Small intestine (tissue), 16 donors: ENCODE measurements around the gene FMC1. TPM values are rescaled to one million over a fixed set of nuclear protein-coding genes. Genes with fewer than 3 reads are reported as not detected.
A peak's percentile ranks its signal among the peaks of the same experiment; 100 is the strongest.

ENCODE experiments used
- DNase-seq, 2 donors: peaks; one replicate each; pipeline versions ENCODE4 v3.0.0 to v3.0.0-alpha.2; 2013
- FAIRE-seq: peaks from 2 replicates; lab custom pipeline; 2012; peaks lifted over from hg19 to GRCh38; lab: Jason Lieb, UNC
- H3K27ac ChIP-seq, 3 donors: one replicate each; pipeline ENCODE4 v1.5.1; 2013; ENCODE audit warnings: low read length in 2 of 3, mild to moderate bottlenecking in 2 of 3, control low read depth in 1 of 3, inconsistent platforms in 1 of 3, low read depth in 1 of 3, moderate library complexity in 1 of 3
- H3K27me3 ChIP-seq, 3 donors: one replicate each; pipeline ENCODE4 v1.6.1; 2013; ENCODE audit warnings: low read length in 3 of 3, inconsistent platforms in 1 of 3; ENCODE audit not compliant: control insufficient read depth in 3 of 3, insufficient read depth in 3 of 3
- H3K36me3 ChIP-seq, 3 donors: one replicate each; pipeline ENCODE4 v1.6.1; 2013; ENCODE audit warnings: low read length in 3 of 3, inconsistent platforms in 1 of 3, low read depth in 1 of 3, mild to moderate bottlenecking in 1 of 3, moderate library complexity in 1 of 3; ENCODE audit not compliant: control insufficient read depth in 3 of 3, insufficient read depth in 2 of 3
- H3K4me1 ChIP-seq, 3 donors: one replicate each; pipeline ENCODE4 v1.6.1; 2013; ENCODE audit warnings: low read length in 2 of 3, inconsistent platforms in 1 of 3, low read depth in 1 of 3, mild to moderate bottlenecking in 1 of 3, moderate library complexity in 1 of 3; ENCODE audit not compliant: control insufficient read depth in 3 of 3, insufficient read depth in 2 of 3
- H3K4me3 ChIP-seq, 3 donors: one replicate each; pipeline ENCODE4 v1.5.1; 2013; ENCODE audit warnings: low read length in 3 of 3, control low read depth in 1 of 3, inconsistent platforms in 1 of 3, low read depth in 1 of 3, mild to moderate bottlenecking in 1 of 3, moderate library complexity in 1 of 3
- H3K9me3 ChIP-seq, 2 donors: one replicate each; pipeline ENCODE4 v1.6.1; 2013; ENCODE audit warnings: low read depth in 1 of 2, low read length in 1 of 2; ENCODE audit not compliant: control insufficient read depth in 2 of 2, insufficient read depth in 1 of 2
- WGBS, 3 donors: extraction: QIAGEN DNeasy Blood & Tissue Kit; methylation state at CpG; one replicate each; pipeline ENCODE4 v1.1.7; 2013; 5-methylcytosine and 5-hydroxymethylcytosine counted together
- long read RNA-seq, 10 donors: transcript quantifications; one replicate each; lab custom pipeline, GENCODE V29; 2026
- polyA plus RNA-seq, 4 donors: library from polyadenylated mRNA; stranded (reverse) in 3 of 4; unstranded in 1 of 4; fragments of 200-250 nt in 3 of 4; fragments of 120-200 nt in 1 of 4; gene quantifications; one replicate each; pipeline versions ENCODE4 v1.2.1 to v1.2.3, GENCODE V29; 2013
- donor health status: healthy with polysubstance abuse.
- donor health status: control.
- donor health status: control.
- donor health status: Bipolar disorder and iron deficiency.
- donor health status: healthy.

The FMC1 gene
- 10 to 100 TPM; 20.4 to 35.6 (median 26.4) TPM for polyA plus RNA-seq
- long read RNA-seq, donor 1, transcript FMC1-201 (2 exons, 1,210 nt), result major isoform, 43 of 46 reads
- long read RNA-seq, donor 1, partial matches to known transcripts, result 0 of 46 reads
- long read RNA-seq, donor 1, other reads (novel, unspliced or antisense), result 0 of 46 reads
- long read RNA-seq, donor 2, transcript FMC1-201 (2 exons, 1,210 nt), result major isoform, 14 of 20 reads
- long read RNA-seq, donor 2, partial matches to known transcripts, result 6 of 20 reads
- long read RNA-seq, donor 2, other reads (novel, unspliced or antisense), result 0 of 20 reads
- long read RNA-seq, donor 3, transcript FMC1-201 (2 exons, 1,210 nt), result major isoform, 33 of 35 reads
- long read RNA-seq, donor 3, partial matches to known transcripts, result 0 of 35 reads
- long read RNA-seq, donor 3, other reads (novel, unspliced or antisense), result 0 of 35 reads
- long read RNA-seq, donor 4, partial matches to known transcripts, result 0 of 3 reads
- long read RNA-seq, donor 4, other reads (novel, unspliced or antisense), result 0 of 3 reads
- long read RNA-seq, donor 5, transcript FMC1-201 (2 exons, 1,210 nt), result major isoform, 10 of 10 reads
- long read RNA-seq, donor 5, partial matches to known transcripts, result 0 of 10 reads
- long read RNA-seq, donor 5, other reads (novel, unspliced or antisense), result 0 of 10 reads
- long read RNA-seq, donor 6, transcript FMC1-201 (2 exons, 1,210 nt), result major isoform, 25 of 37 reads
- long read RNA-seq, donor 6, partial matches to known transcripts, result 12 of 37 reads
- long read RNA-seq, donor 6, other reads (novel, unspliced or antisense), result 0 of 37 reads
- long read RNA-seq, donor 7, transcript FMC1-203 (2 exons, 460 nt), result minor isoform, 6 of 173 reads
- long read RNA-seq, donor 7, transcript FMC1-201 (2 exons, 1,210 nt), result major isoform, 167 of 173 reads
- long read RNA-seq, donor 7, partial matches to known transcripts, result 0 of 173 reads
- long read RNA-seq, donor 7, other reads (novel, unspliced or antisense), result 0 of 173 reads
- long read RNA-seq, donor 8, partial matches to known transcripts, result 0 of 4 reads
- long read RNA-seq, donor 8, other reads (novel, unspliced or antisense), result 0 of 4 reads
- long read RNA-seq, donor 9, transcript FMC1-201 (2 exons, 1,210 nt), result major isoform, 7 of 13 reads
- long read RNA-seq, donor 9, partial matches to known transcripts, result 6 of 13 reads
- long read RNA-seq, donor 9, other reads (novel, unspliced or antisense), result 0 of 13 reads
- long read RNA-seq, donor 10, transcript FMC1-201 (2 exons, 1,210 nt), result major isoform, 44 of 45 reads
- long read RNA-seq, donor 10, partial matches to known transcripts, result 0 of 45 reads
- long read RNA-seq, donor 10, other reads (novel, unspliced or antisense), result 0 of 45 reads

GRCh38 chr7:139341058-139341775, at the start of gene FMC1:
Gene FMC1, plus strand, starts transcription at chr7:139341337. Its CDS starts 48 bp downstream, at chr7:139341385.
- Histone ChIP-seq H3K9me3 (peaks cover 0 to 4% of the 10 kb centered on the region in 2 donors), H3K4me3 (peak within 1 kb of the TSS; percentile 76 to 78 (median 77)), H3K4me1 (peaks cover 0 to 5% (median 0%) of the 10 kb centered on the region in 3 donors), H3K27ac (peak within 1 kb of the TSS; percentile 98 to 99 (median 98)), H3K27me3 (no peaks in the 10 kb centered on the region), H3K36me3 (peaks cover 0 to 3% (median 2%) of the 10 kb centered on the region in 3 donors)
- 0 to 1% (median 0%) methylated on average over 49 to 54 of the region's 54 CpGs for WGBS, 3 donors
- FAIRE-seq, result no peak
- peak; percentile 93 to 96 for DNase-seq

GRCh38 chr7:139292821-139293220, 48.3 kb upstream of the FMC1 start:
- Histone ChIP-seq H3K27ac (no peak overlapping the region), H3K36me3 (peaks cover 0 to 11% (median 8%) of the 10 kb centered on the region in 3 donors), H3K9me3 (no peaks in the 10 kb centered on the region), H3K27me3 (no peaks in the 10 kb centered on the region), H3K4me3 (no peak overlapping the region), H3K4me1 (peaks cover 0 to 17% (median 0%) of the 10 kb centered on the region in 3 donors)
- FAIRE-seq (no peak), DNase-seq (no peak)
- 90 to 93% (median 91%) methylated on average over 7 of the region's 7 CpGs for WGBS, 3 donors

GRCh38 chr7:139293534-139293933, 47.6 kb upstream of the FMC1 start:
- H3K36me3 ChIP-seq, result peaks cover 0 to 11% (median 6%) of the 10 kb centered on the region in 3 donors

GRCh38 chr7:139294241-139294640, 46.9 kb upstream of the FMC1 start:
- FAIRE-seq (no peak), DNase-seq (no peak)
- Histone ChIP-seq H3K27me3 (no peaks in the 10 kb centered on the region), H3K9me3 (no peaks in the 10 kb centered on the region), H3K27ac (peak overlapping the region in 1 of 3 donors; percentile 24), H3K4me1 (peaks cover 0 to 28% (median 0%) of the 10 kb centered on the region in 3 donors), H3K4me3 (no peak overlapping the region), H3K36me3 (peaks cover 0 to 11% (median 6%) of the 10 kb centered on the region in 3 donors)
- 91 to 95% (median 93%) methylated on average over 4 of the region's 4 CpGs for WGBS, 3 donors

More at GRCh38 chr7:139293534-139293933, 47.6 kb upstream of the FMC1 start:
- 89 to 96% (median 90%) methylated on average over 2 of the region's 2 CpGs for WGBS, 3 donors
- Histone ChIP-seq H3K4me1 (peaks cover 0 to 23% (median 0%) of the 10 kb centered on the region in 3 donors), H3K27ac (no peak overlapping the region), H3K9me3 (no peaks in the 10 kb centered on the region), H3K27me3 (no peaks in the 10 kb centered on the region), H3K4me3 (no peak overlapping the region)
- DNase-seq, result no peak
- no peak for FAIRE-seq

- Histone ChIP-seq H3K27me3 (no peaks in the 10 kb centered on the region), H3K9me3 (no peaks in the 10 kb centered on the region), H3K4me1 (peaks cover 0 to 34% (median 0%) of the 10 kb centered on the region in 3 donors), H3K27ac (peak overlapping the region in 1 of 3 donors; percentile 47), H3K4me3 (no peak overlapping the region), H3K36me3 (peaks cover 0 to 9% (median 6%) of the 10 kb centered on the region in 3 donors)
- WGBS, 3 donors, result 67 to 82% (median 74%) methylated on average over 6 of the region's 6 CpGs
- FAIRE-seq, result no peak
- DNase-seq, result peak in 1 of 2 donors; percentile 58
Measured at GRCh38 chr7:139294951-139295575, 46.1 kb upstream of the FMC1 start.

- H3K27ac ChIP-seq, result peak overlapping the region in 1 of 3 donors; percentile 77
- no peaks in the 10 kb centered on the region for H3K27me3 ChIP-seq
- FAIRE-seq, result no peak
- peaks cover 0 to 47% (median 3%) of the 10 kb centered on the region in 3 donors for H3K4me1 ChIP-seq
- no peaks in the 10 kb centered on the region for H3K9me3 ChIP-seq
- DNase-seq, result peak; percentile 70 to 75
- WGBS, 3 donors, result 12 to 41% (median 23%) methylated on average over 6 of the region's 6 CpGs
- H3K4me3 ChIP-seq, result no peak overlapping the region
- H3K36me3 ChIP-seq, result peaks cover 0 to 6% (median 6%) of the 10 kb centered on the region in 3 donors
Measured at GRCh38 chr7:139297795-139298194, 43.3 kb upstream of the FMC1 start.

GRCh38 chr7:139299296-139299695, 41.8 kb upstream of the FMC1 start:
- no peak for FAIRE-seq
- WGBS, 3 donors, result 20 to 63% (median 35%) methylated on average over 2 of the region's 2 CpGs
- peak overlapping the region in 1 of 3 donors; percentile 77 for H3K27ac ChIP-seq

More at GRCh38 chr7:139299296-139299695, 41.8 kb upstream of the FMC1 start:
- Histone ChIP-seq H3K4me3 (no peak overlapping the region), H3K36me3 (peaks cover 0 to 6% (median 6%) of the 10 kb centered on the region in 3 donors), H3K4me1 (peaks cover 0 to 51% (median 3%) of the 10 kb centered on the region in 3 donors), H3K27me3 (no peaks in the 10 kb centered on the region), H3K9me3 (no peaks in the 10 kb centered on the region)
- peak in 1 of 2 donors; percentile 50 for DNase-seq
